ENCODE data around the gene ZBTB7C.

The ZBTB7C gene

GRCh38 chr18:48133671-48134251 is 275.4 kb downstream of the ZBTB7C start:
- DNase-seq: peak; percentile 85

GRCh38 chr18:48132797-48133655 is 276.2 kb downstream of the ZBTB7C start:
- DNase-seq: no peak

DNA sequence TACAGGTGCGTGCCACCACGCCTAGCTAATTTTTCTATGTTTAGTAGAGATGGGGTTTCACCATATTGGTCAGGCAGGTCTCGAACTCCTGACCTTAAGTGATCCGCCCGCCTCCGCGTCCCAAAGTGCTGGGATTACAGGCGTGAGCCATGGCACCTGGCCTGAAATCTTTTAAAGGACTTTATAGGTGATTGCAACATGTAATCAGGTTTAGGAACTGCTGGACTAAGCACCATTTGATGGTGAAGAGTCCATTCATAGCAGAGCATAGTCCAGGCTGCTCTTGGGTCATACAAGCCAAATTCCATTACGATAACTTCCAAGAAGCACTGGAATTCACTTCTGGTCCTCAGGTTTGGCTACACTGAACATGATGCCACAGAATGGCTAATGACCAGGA is 278.1 kb downstream of the ZBTB7C start:
- no peak for DNase-seq

GRCh38 chr18:48129621-48130082 is 279.5 kb downstream of the ZBTB7C start:
- DNase-seq: no peak

- no peak for DNase-seq
Measured at GRCh38 chr18:48127606-48128005, 281.6 kb downstream of the ZBTB7C start.

DNA sequence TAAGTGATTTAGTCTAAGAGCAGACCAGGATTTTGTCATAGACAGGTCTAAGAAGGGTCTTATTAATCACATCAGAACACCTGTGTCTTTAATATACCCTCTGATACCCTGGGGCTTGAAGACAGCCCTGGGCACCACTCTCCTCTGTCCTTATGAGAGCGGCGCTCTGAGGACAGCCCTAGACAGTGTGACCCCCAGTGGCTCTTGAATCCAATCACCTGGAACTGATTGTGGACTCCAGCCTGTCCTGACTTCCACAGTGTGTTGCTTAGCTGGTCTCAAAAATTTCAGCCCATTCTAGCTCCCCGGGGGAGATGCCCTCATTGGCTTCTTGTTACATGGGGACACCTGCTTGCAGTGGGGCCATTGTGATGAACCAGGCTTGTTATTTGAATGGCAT is 282.9 kb downstream of the ZBTB7C start:
- no peak for DNase-seq

DNA sequence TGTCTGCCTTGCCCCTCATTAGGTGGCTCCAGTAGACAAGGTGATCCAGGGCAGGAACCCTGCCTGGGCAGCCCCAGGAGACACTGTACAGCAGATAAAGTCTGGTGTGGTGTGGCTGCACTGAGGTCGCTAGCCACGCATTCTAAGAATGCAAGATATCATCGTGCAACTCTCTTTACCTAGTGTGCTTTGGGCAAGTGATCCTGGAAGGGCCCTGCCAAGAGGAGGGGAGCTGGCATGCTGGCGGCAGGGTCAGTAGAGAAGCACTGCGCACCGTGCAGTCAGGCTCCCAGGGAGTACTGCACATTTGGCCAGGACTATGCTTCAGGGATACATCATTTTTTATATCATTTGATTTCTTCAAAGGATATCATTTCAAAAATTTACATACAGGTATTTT is 283.5 kb downstream of the ZBTB7C start:
- DNase-seq: no peak

DNA sequence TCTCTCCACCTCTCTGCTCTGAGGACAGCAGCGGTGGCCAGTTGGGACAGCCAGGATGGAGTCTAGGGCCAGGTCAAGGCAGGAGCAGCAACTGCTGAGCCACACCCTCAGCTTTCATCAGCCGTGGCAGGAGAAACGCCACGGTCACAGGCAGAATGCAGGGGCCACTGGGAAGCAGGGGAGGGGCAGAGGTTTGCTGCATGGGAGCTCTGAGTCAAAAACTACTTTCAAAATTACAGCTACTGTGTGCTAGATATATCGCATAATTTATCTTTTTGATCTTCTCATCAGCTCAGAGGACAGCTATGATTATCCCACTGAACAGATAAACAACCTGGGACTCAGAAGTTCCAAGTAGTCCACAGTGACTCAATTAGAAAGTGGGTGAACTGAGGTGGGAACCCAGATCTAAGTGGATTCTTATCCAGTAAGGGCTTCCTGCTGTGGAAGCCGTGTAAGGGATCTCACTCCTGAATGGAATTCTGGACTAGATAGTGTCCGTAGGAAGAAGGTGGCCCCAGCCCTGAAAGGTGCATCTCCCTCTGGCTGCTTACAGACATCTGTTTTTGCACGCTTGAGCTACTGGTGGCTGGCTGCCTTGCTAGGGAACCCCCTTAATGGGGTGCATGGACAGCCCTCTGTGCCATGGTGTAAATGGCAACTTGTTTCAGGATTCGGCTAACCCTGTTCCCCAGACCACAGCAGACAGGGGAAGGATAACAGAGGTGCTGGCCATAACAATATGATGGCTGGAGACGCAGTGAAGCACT is 284.1 kb downstream of the ZBTB7C start:
- DNase-seq: no peak

DNA sequence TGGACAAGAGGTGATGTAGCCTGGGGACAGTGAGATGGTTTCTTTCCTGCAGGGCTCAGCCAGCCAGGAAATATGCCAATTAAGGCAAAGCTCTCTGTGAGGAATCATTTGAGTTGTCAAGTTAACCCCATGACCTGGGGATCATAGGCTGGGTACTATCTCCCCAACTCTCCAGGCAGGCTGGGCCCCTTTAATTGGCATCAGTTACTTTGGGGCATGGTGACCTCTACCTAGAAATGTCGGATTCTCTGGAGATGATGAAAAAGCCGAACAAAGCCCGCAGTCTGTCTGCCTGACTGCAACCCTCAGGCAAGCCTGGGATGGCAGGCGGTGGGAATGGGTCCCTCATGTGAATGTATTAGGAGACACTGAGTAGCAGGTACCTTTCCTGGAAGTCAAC is 285.2 kb downstream of the ZBTB7C start:
- no peak for DNase-seq

GRCh38 chr18:48123324-48123723 is 285.9 kb downstream of the ZBTB7C start:
- no peak for DNase-seq

DNA sequence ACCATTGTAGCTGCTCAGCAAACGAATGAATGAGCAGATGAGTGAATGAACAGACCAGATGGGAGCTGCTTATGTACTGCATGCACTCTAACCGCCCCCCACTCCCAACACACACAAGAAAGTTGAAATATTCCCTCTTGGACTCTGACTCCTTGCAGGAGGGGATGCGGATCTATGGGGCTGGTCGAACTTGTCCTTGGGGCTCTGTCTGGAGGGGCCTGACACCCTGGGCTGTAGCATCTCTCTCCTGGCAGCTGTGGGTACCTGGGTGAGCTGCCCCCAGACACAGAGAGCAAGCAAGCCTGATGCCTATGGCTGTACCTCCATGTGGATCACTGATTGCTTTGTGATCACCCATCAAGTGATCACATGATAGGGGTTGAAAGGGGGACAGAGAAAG is 286.4 kb downstream of the ZBTB7C start:
- no peak for DNase-seq

- no peak for DNase-seq
Measured at GRCh38 chr18:48122376-48122775, 286.8 kb downstream of the ZBTB7C start.

GRCh38 chr18:48121752-48122151 is 287.4 kb downstream of the ZBTB7C start:
- DNase-seq: no peak

DNA sequence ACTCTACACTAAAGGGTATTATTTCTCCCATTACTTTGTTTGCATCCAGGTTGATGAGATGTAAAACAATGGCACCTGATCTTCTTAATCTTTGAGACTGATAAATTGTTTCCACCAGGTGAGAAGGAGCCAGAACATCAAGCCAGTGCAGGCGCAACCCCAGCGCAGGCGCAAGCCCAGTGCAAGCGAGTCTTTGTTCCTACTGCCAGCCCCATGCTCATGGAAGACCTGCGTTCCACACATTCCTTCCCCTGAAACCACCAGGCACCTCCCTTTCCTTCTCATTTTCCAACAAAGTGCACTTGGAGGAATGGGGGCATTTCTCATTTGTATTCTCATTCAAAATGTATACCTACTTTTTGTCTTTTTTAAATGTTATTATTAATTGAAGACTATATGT is 290.0 kb downstream of the ZBTB7C start:
- no peak for DNase-seq

- no peak for DNase-seq
Measured at GRCh38 chr18:48116873-48117630, 292.1 kb downstream of the ZBTB7C start.

DNA sequence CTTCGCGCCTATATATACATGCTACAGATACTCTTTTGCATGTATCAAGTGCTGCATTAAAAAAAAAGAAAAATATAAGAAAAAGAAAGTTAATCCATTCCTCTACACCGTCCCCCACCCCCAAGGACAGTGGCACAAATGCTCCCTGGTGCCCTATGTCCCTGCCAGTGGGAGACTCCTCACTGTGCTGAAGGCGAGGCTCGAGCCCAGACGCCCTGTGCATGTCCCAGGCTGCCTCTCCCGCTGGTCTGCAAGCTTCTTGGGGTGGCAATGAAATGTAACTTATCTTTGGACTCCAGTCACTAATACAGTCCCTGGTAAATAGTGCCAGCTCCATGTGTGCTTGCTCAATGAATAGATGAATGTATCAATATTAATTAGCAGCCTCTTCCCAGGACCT is 293.2 kb downstream of the ZBTB7C start:
- no peak for DNase-seq

- DNase-seq: no peak
Measured at GRCh38 chr18:48113691-48114090, 295.5 kb downstream of the ZBTB7C start.

DNA sequence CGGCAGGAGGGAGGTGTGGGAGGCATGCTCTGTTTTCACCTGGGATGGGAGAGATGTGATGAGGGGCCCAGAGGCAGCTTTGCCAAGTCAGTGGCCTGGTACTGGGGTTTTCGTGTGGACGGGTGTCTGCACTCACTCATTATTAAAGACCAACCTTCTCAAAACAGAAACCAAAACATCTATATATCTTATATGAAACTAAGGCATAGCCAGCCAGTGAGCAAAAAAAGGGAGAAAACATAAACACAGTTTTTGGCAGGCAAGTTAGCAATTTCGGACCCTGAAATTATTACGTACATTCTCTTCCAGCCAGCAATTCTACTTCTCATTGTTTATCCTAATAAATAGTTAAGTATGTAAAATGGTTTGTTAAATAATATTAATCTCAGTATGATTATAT is 297.6 kb downstream of the ZBTB7C start:
- DNase-seq: no peak

GRCh38 chr18:48110797-48111196 is 298.4 kb downstream of the ZBTB7C start:
- DNase-seq: no peak

DNA sequence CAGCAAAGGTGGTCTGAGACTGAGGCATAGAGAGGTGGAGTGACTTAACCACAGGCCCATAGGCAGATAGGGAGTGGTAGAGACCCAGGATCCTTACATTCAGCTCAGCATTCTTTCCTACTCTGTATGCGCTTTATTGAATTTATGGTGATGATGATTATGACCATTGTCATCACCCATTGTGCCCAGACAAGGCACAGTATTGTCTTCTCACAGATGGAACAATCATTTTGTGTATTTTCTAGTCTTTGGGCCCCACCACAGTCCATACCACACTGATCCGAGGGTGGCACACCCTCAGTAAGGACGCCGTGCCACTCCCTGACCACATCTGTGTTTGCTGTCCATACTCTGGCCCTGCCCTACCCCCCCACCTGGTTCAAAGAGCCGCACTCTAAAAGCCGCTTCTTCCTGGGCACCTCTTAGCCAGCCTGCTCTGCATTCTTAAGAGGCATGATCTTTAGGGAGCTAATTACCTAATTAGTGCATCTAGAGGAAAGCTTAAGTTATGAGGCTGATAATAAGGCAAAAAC is 299.2 kb downstream of the ZBTB7C start:
- DNase-seq: no peak

- no peak for DNase-seq
Measured at GRCh38 chr18:48108136-48108535, 301.0 kb downstream of the ZBTB7C start.

GRCh38 chr18:48106976-48107781 is 302.0 kb downstream of the ZBTB7C start:
- no peak for DNase-seq
